ENCODE results near the gene MTAP. TPM values are rescaled to one million over a fixed set of nuclear protein-coding genes. Genes with fewer than 3 reads are reported as not detected.

The MTAP gene
- total RNA-seq, 1 experiment from 2014 or later, result 46.1 TPM

DNA sequence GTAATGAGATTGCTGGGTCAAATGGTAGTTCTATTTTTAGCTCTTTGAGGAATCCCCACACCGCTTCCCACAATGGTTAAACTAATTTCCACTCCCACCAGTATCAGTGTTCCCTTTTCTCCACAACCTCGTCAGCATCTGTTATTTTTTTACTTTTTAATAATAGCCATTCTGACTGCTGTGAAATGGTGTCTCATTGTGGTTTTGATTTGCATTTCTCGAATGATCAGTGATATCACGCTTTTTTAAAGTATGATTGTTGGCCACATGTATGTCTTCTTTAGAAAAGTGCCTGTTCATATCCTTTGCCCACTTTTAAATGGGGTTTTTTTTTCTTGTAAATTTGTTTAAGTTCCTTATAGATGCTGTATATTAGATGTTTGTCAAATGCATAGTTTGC lies 73.5 kb downstream of the MTAP start:
- POLR2A ChIA-PET (ENCODE audit: unreplicated experiment), result interaction anchor here (0.8 kb wide), 1 partner anchor 119 kb away, joined by 8 read pairs; the partner anchor contains the start of gene CDKN2B-AS1
- BruUV-seq (replicated peaks), result no TSS peak
- intact Hi-C loops (cut with micrococcal nuclease; ENCODE audit: unreplicated experiment), result no loop called here
- H3K9me3 ChIP-seq (ENCODE audit: insufficient read depth, low read depth), result no peaks in the 10 kb centered on the region; the same call in 1 of the 2 replicates
- H3K4me2 ChIP-seq, result no peak overlapping the region
- H3K4me3 ChIP-seq, result no peak overlapping the region
- H3K79me2 ChIP-seq (ENCODE audit: low read depth), result peaks cover 7% of the 10 kb centered on the region; the same call in 1 of the 2 replicates
- peaks cover 25% of the 10 kb centered on the region for H3K36me3 ChIP-seq (ENCODE audit: low read depth)
- no peaks in the 10 kb centered on the region for H4K20me1 ChIP-seq (ENCODE audit: insufficient read depth)
- no peaks in the 10 kb centered on the region for H3K9me2 ChIP-seq (ENCODE audit: insufficient read depth)
- H3F3A ChIP-seq (ENCODE audit: insufficient read depth, low read depth), result peaks cover 5% of the 10 kb centered on the region
- no peak for DNase-seq
- no peaks in the 10 kb centered on the region for H3K27me3 ChIP-seq (ENCODE audit: insufficient read depth, low read depth)
- H3K4me1 ChIP-seq (replicated peaks; ENCODE audit: insufficient read depth), result peaks cover 17% of the 10 kb centered on the region
- no peak overlapping the region for H2AFZ ChIP-seq
- no peak for TF ChIP-seq EZH2 (IDR thresholded peaks at IDR 0.05; ENCODE audit: low read depth)
- TF ChIP-seq, protein P1, sequence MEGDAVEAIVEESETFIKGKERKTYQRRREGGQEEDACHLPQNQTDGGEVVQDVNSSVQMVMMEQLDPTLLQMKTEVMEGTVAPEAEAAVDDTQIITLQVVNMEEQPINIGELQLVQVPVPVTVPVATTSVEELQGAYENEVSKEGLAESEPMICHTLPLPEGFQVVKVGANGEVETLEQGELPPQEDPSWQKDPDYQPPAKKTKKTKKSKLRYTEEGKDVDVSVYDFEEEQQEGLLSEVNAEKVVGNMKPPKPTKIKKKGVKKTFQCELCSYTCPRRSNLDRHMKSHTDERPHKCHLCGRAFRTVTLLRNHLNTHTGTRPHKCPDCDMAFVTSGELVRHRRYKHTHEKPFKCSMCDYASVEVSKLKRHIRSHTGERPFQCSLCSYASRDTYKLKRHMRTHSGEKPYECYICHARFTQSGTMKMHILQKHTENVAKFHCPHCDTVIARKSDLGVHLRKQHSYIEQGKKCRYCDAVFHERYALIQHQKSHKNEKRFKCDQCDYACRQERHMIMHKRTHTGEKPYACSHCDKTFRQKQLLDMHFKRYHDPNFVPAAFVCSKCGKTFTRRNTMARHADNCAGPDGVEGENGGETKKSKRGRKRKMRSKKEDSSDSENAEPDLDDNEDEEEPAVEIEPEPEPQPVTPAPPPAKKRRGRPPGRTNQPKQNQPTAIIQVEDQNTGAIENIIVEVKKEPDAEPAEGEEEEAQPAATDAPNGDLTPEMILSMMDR (conservative IDR thresholded peaks at IDR 0.05), result no peak
- CTCF ChIA-PET, result no interaction called here
- no peak overlapping the region for H3K27ac ChIP-seq

DNA sequence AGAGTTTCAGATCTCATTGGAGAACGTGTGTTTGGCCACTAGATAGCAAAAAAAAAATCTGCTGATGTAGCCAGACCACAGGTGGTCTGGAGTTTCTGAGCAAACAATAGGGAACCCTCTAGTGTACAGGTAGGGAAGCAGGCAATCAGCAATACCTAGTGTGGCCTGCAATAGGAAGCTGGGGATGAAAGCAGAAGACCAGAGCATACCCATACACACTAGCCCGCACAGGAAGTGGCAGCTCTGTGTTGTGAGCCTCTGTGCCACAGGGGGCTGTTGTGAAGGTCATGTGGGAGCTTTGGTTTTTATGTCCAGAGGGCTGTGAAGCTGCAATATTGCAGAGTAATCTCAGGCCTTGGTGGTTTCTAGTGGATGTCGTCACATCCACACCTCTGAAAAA lies 81.2 kb downstream of the MTAP start:
- peaks cover 8% of the 10 kb centered on the region; the same call in 1 of the 2 replicates for H3K9me3 ChIP-seq (ENCODE audit: insufficient read depth, low read depth)
- no peak for DNase-seq
- intact Hi-C loops (cut with micrococcal nuclease; ENCODE audit: unreplicated experiment), result no loop called here
- H4K20me1 ChIP-seq (ENCODE audit: insufficient read depth), result no peaks in the 10 kb centered on the region
- H3K79me2 ChIP-seq (ENCODE audit: low read depth), result no peaks in the 10 kb centered on the region
- H3K4me3 ChIP-seq, result no peak overlapping the region
- POLR2A ChIA-PET (ENCODE audit: unreplicated experiment), result no interaction called here
- no peak overlapping the region for H2AFZ ChIP-seq
- H3K4me2 ChIP-seq, result no peak overlapping the region
- no TSS peak for BruUV-seq (replicated peaks)
- H3K27me3 ChIP-seq (ENCODE audit: insufficient read depth, low read depth), result no peaks in the 10 kb centered on the region
- no peaks in the 10 kb centered on the region for H3F3A ChIP-seq (ENCODE audit: insufficient read depth, low read depth)
- no peaks in the 10 kb centered on the region for H3K9me2 ChIP-seq (ENCODE audit: insufficient read depth)
- peaks cover 10% of the 10 kb centered on the region; the same call in 1 of the 2 replicates for H3K36me3 ChIP-seq (ENCODE audit: low read depth)
- CTCF ChIA-PET, result no interaction called here
- H3K27ac ChIP-seq, result no peak overlapping the region
- no peaks in the 10 kb centered on the region for H3K4me1 ChIP-seq (replicated peaks; ENCODE audit: insufficient read depth)
- TF ChIP-seq, protein P1 (conservative IDR thresholded peaks at IDR 0.05), result no peak
- no peak for TF ChIP-seq EZH2 (IDR thresholded peaks at IDR 0.05; ENCODE audit: low read depth)

DNA sequence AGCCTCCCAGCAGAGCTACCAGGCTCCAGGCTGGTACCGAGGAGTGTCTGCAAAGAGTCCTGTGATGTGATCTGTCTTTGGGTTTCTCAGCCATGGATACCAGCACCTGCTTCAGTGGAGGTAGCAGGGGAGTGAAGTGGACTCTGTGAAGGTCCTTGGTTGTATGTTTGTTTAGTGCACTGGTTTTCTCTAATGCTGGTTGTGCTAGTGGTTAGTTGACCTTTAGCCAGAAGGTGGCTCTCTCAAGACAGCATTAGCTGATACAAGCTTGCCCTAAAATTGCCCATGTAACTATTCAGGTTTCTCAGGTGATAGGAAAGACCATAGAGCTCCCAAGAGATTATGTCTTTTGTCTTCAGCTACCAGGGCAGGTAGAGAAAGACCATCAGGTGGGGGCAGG lies 87.2 kb downstream of the MTAP start:
- Histone ChIP-seq H2AFZ (no peak overlapping the region), H3F3A (ENCODE audit: insufficient read depth, low read depth) (no peaks in the 10 kb centered on the region), H4K20me1 (ENCODE audit: insufficient read depth) (no peaks in the 10 kb centered on the region), H3K27ac (no peak overlapping the region), H3K4me2 (no peak overlapping the region), H3K36me3 (ENCODE audit: low read depth) (peaks cover 20% of the 10 kb centered on the region; the same call in 1 of the 2 replicates), H3K27me3 (ENCODE audit: insufficient read depth, low read depth) (no peaks in the 10 kb centered on the region), H3K9me3 (ENCODE audit: insufficient read depth, low read depth) (peaks cover 48% of the 10 kb centered on the region), H3K9me2 (ENCODE audit: insufficient read depth) (no peaks in the 10 kb centered on the region), H3K4me3 (no peak overlapping the region), H3K79me2 (ENCODE audit: low read depth) (no peaks in the 10 kb centered on the region), H3K4me1 (replicated peaks; ENCODE audit: insufficient read depth) (no peaks in the 10 kb centered on the region)
- POLR2A ChIA-PET (ENCODE audit: unreplicated experiment), result no interaction called here
- CTCF ChIA-PET, result no interaction called here
- intact Hi-C loops (cut with micrococcal nuclease; ENCODE audit: unreplicated experiment), result no loop called here
- BruUV-seq (replicated peaks), result no TSS peak
- DNase-seq, result no peak
- no peak for TF ChIP-seq EZH2 (IDR thresholded peaks at IDR 0.05; ENCODE audit: low read depth)
- TF ChIP-seq, protein P1 (conservative IDR thresholded peaks at IDR 0.05), result no peak
